HUES6 (cell line): Measurements from ENCODE around the gene NUDT15.

ENCODE experiments used
- H3K27ac ChIP-seq: 2 replicates; pipeline ENCODE4 v1.7.0; 2013; ENCODE audit warnings: low read depth, mild to moderate bottlenecking, low read length, inconsistent platforms
- H3K27me3 ChIP-seq: 2 replicates; pipeline ENCODE4 v1.6.1; 2013; ENCODE audit warnings: low read length; ENCODE audit not compliant: control insufficient read depth, insufficient read depth
- H3K36me3 ChIP-seq: 2 replicates; pipeline ENCODE4 v1.6.1; 2013; ENCODE audit warnings: low read length; ENCODE audit not compliant: control insufficient read depth, insufficient read depth
- H3K4me1 ChIP-seq: 2 replicates; pipeline ENCODE4 v1.6.1; 2013; ENCODE audit warnings: low read length; ENCODE audit not compliant: control insufficient read depth, insufficient read depth
- H3K4me3 ChIP-seq: 2 replicates; pipeline ENCODE4 v1.5.1; 2013; ENCODE audit warnings: low read depth, low read length
- H3K9ac ChIP-seq: one replicate; pipeline ENCODE4 v1.6.1; 2013; ENCODE audit warnings: mild to moderate bottlenecking, low read length
- H3K9me3 ChIP-seq: 2 replicates; pipeline ENCODE4 v1.6.1; 2013; ENCODE audit warnings: low read depth, low read length; ENCODE audit not compliant: control insufficient read depth, insufficient read depth

Gene NUDT15

GRCh38 chr13:48006396-48006795 is 31.1 kb upstream of the NUDT15 start:
- Histone ChIP-seq H3K27ac (no peak overlapping the region; the same call in 1 of the 2 replicates), H3K9me3 (no peaks in the 10 kb centered on the region), H3K36me3 (no peaks in the 10 kb centered on the region), H3K4me1 (peaks cover 41% of the 10 kb centered on the region), H3K4me3 (no peak overlapping the region), H3K9ac (no peak overlapping the region), H3K27me3 (no peaks in the 10 kb centered on the region)

GRCh38 chr13:48009284-48009683 is 28.2 kb upstream of the NUDT15 start:
- Histone ChIP-seq H3K4me3 (no peak overlapping the region), H3K4me1 (peaks cover 17% of the 10 kb centered on the region), H3K9me3 (peaks cover 2% of the 10 kb centered on the region; the same call in 1 of the 2 replicates), H3K36me3 (no peaks in the 10 kb centered on the region), H3K27ac (no peak overlapping the region), H3K9ac (no peak overlapping the region), H3K27me3 (no peaks in the 10 kb centered on the region)

DNA sequence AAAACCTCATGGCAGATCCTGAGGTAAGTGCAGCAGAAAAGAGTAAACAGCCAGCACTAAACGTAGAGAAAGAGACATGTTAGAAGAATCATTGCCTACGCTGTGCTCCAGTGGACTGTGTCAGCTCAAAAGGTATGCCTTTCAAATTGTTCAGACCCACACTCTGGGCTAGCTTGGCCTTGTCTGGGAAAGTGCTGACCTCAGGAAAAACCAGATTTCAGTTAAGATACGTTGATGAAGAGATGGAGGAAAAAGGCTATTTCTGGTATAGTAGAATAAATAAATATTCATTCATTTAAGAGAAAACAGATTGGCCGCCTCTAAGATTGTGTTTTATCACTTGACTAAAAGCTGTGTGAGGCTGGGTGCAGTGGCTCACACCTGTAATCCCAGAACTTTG is 26.8 kb upstream of the NUDT15 start:
- Histone ChIP-seq H3K27me3 (no peaks in the 10 kb centered on the region), H3K36me3 (no peaks in the 10 kb centered on the region), H3K4me1 (peaks cover 9% of the 10 kb centered on the region; the same call in 1 of the 2 replicates), H3K9me3 (peaks cover 2% of the 10 kb centered on the region; the same call in 1 of the 2 replicates), H3K27ac (no peak overlapping the region), H3K9ac (no peak overlapping the region), H3K4me3 (no peak overlapping the region)

DNA sequence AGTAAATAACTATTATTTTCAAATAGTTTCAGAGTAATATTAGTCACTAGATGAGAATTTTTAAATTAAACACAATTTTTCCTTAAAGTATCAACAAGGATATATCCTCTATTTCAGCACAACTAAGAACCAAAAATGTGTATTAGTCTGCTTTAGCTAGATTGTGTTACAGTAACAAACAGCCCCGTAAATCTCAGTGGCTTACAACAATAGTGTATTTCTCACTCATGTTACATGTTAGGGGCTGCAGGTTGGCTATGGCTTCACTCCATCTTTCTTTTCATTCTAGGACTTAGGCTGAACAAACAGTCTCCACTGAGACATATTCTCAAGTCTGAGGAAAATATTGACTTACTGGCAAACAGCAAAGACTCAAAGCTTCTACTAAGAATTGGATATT is 24.9 kb upstream of the NUDT15 start:
- peaks cover 2% of the 10 kb centered on the region; the same call in 1 of the 2 replicates for H3K9me3 ChIP-seq

DNA sequence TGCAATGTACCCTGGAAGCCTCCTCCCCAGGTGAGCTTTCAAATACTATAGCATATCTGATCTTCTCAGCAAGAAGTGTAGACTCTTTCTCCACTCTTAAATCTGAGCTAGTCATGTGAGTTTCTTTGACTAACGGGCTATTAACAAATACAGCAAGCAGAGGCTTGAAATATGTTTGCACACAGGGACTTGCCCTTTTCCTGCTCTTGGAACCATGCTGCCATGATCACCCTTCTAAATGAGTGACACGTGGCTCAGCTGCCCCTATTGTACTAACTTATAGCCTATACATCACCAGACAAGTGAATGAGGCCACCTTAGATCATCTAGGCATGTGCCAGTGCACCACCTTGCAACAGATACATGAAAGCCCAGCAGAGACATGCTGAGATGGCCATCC is 23.2 kb upstream of the NUDT15 start:
- peaks cover 6% of the 10 kb centered on the region; the same call in 1 of the 2 replicates for H3K4me1 ChIP-seq
- no peak overlapping the region for H3K4me3 ChIP-seq
- H3K27ac ChIP-seq: no peak overlapping the region
- no peak overlapping the region for H3K9ac ChIP-seq
- H3K36me3 ChIP-seq: no peaks in the 10 kb centered on the region
- no peaks in the 10 kb centered on the region for H3K27me3 ChIP-seq
- H3K9me3 ChIP-seq: peaks cover 2% of the 10 kb centered on the region; the same call in 1 of the 2 replicates

More for the DNA sequence above, 24.9 kb upstream of the NUDT15 start:
- Histone ChIP-seq H3K27ac (no peak overlapping the region), H3K27me3 (no peaks in the 10 kb centered on the region), H3K4me3 (no peak overlapping the region), H3K9ac (no peak overlapping the region), H3K4me1 (peaks cover 9% of the 10 kb centered on the region; the same call in 1 of the 2 replicates), H3K36me3 (no peaks in the 10 kb centered on the region)

GRCh38 chr13:48018637-48019036 is 18.9 kb upstream of the NUDT15 start:
- no peak overlapping the region for H3K4me3 ChIP-seq
- H3K27ac ChIP-seq: no peak overlapping the region
- H3K36me3 ChIP-seq: no peaks in the 10 kb centered on the region
- H3K27me3 ChIP-seq: no peaks in the 10 kb centered on the region
- H3K4me1 ChIP-seq: no peaks in the 10 kb centered on the region
- H3K9me3 ChIP-seq: no peaks in the 10 kb centered on the region
- H3K9ac ChIP-seq: no peak overlapping the region

DNA sequence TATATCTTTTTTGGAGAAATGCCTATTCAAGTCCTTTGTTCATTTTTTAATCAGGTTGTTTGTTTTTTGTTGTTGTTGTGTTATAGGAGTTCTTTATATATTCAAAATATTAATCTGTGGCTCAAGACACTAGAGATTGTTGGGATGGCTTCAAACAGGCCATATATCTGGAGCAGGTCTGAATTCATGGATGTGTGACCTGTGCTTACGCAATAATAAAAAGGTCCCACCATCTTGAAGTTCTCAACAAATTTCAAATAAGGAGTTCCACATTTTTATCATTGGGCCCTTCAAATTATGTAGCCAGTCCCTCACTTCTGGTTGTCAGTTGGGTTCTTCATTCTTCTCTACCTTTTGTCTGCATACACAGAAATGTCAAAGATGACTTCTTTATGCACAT is 17.7 kb upstream of the NUDT15 start:
- no peaks in the 10 kb centered on the region for H3K27me3 ChIP-seq
- no peaks in the 10 kb centered on the region for H3K4me1 ChIP-seq
- no peaks in the 10 kb centered on the region for H3K36me3 ChIP-seq
- no peaks in the 10 kb centered on the region for H3K9me3 ChIP-seq
- no peak overlapping the region for H3K4me3 ChIP-seq
- no peak overlapping the region for H3K9ac ChIP-seq
- no peak overlapping the region for H3K27ac ChIP-seq

- H3K27me3 ChIP-seq: no peaks in the 10 kb centered on the region
- no peak overlapping the region for H3K27ac ChIP-seq
- H3K9me3 ChIP-seq: peaks cover 34% of the 10 kb centered on the region
- no peak overlapping the region for H3K4me3 ChIP-seq
- no peaks in the 10 kb centered on the region for H3K4me1 ChIP-seq
- H3K9ac ChIP-seq: no peak overlapping the region
- H3K36me3 ChIP-seq: peaks cover 22% of the 10 kb centered on the region
These were observed 9.5 kb upstream of the NUDT15 start for GRCh38 chr13:48028066-48028465.

GRCh38 chr13:48029859-48030258 is 7.7 kb upstream of the NUDT15 start:
- H3K36me3 ChIP-seq: peaks cover 22% of the 10 kb centered on the region
- H3K9ac ChIP-seq: no peak overlapping the region
- H3K4me3 ChIP-seq: no peak overlapping the region
- no peaks in the 10 kb centered on the region for H3K4me1 ChIP-seq
- H3K27ac ChIP-seq: no peak overlapping the region
- peaks cover 38% of the 10 kb centered on the region for H3K9me3 ChIP-seq
- H3K27me3 ChIP-seq: no peaks in the 10 kb centered on the region

DNA sequence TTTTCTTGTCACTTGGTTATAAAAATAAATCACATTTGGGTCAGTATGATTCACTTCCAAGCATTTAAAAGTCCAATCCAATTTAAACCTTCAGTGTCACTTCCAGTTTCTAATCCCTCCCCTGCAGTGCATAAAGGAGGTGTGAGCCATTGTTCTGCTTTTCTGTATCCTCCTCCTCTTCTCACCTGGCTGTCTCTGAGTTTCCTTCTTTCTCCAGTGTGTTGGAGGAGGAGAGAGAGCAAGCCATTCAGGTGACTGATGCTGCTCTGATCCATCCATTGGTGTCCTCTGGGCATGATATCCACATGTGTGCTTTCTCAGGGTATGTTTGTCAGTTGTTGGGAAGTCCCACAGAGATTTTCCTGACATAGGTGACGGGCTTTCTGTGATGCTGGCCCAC is 1.2 kb downstream of the NUDT15 start:
- Histone ChIP-seq H3K4me3 (peak overlapping the region; percentile 77), H3K27ac (peak overlapping the region; percentile 91; the same call in 1 of the 2 replicates)

GRCh38 chr13:48040049-48040448 is 2.5 kb downstream of the NUDT15 start:
- Histone ChIP-seq H3K4me3 (no peak overlapping the region; the same call in 1 of the 2 replicates), H3K9ac (no peak overlapping the region), H3K9me3 (no peaks in the 10 kb centered on the region), H3K27ac (no peak overlapping the region), H3K36me3 (peaks cover 44% of the 10 kb centered on the region), H3K27me3 (no peaks in the 10 kb centered on the region), H3K4me1 (peaks cover 9% of the 10 kb centered on the region)

More for the DNA sequence above, 1.2 kb downstream of the NUDT15 start:
- H3K27me3 ChIP-seq: no peaks in the 10 kb centered on the region
- H3K4me1 ChIP-seq: peaks cover 9% of the 10 kb centered on the region
- peaks cover 35% of the 10 kb centered on the region for H3K36me3 ChIP-seq
- peak overlapping the region; percentile 98 for H3K9ac ChIP-seq
- H3K9me3 ChIP-seq: peaks cover 2% of the 10 kb centered on the region; the same call in 1 of the 2 replicates
